HAP-1 (cell line): ENCODE data around the gene FYN.

Experiments used
- DNase-seq, 2 experiments: peaks; one replicate each; pipeline ENCODE4 v3.0.0-alpha.2; 2016 to 2020; ENCODE audit warnings: low spot score in 2 of 2
- H3K27me3 ChIP-seq: fragments of 250-450 bp; sonication (Bioruptor Pico); 2 replicates; pipeline ENCODE4 v1.5.1; 2020; ENCODE audit warnings: low read depth, mild to moderate bottlenecking, moderate library complexity
- H3K36me3 ChIP-seq: fragments of 250-450 bp; sonication (Bioruptor Pico); replicated peaks from 2 replicates; pipeline ENCODE4 v1.5.1; 2020; ENCODE audit warnings: mild to moderate bottlenecking
- H3K4me1 ChIP-seq: fragments of 250-450 bp; sonication (Bioruptor Pico); 2 replicates; pipeline ENCODE4 v1.5.1; 2020; ENCODE audit warnings: mild to moderate bottlenecking
- H3K4me3 ChIP-seq: fragments of 250-450 bp; sonication (Bioruptor Pico); 2 replicates; pipeline ENCODE4 v1.5.1; 2020; ENCODE audit warnings: mild to moderate bottlenecking, moderate library complexity
- H3K9me3 ChIP-seq: fragments of 250-450 bp; sonication (Bioruptor Pico); 2 replicates; pipeline ENCODE4 v1.5.1; 2020; ENCODE audit warnings: mild to moderate bottlenecking, moderate library complexity
- in situ Hi-C: fragments of 300-500 bp; cut with MboI; formaldehyde crosslinking; loops from 3 replicates; pipeline ENCODE4 v1.14.3; 2020; ENCODE audit warnings: low sequenced_read_pairs, inconsistent platforms, mixed read lengths

FYN gene

GRCh38 chr6:111824608-111825337 is 48.5 kb downstream of the FYN start:
- in situ Hi-C loops: no loop called here
- Histone ChIP-seq H3K4me3 (no peak overlapping the region), H3K9me3 (no peaks in the 10 kb centered on the region), H3K36me3 (no peaks in the 10 kb centered on the region), H3K4me1 (no peaks in the 10 kb centered on the region), H3K27me3 (no peaks in the 10 kb centered on the region)
- DNase-seq: no peak

GRCh38 chr6:111823831-111824607 is 49.2 kb downstream of the FYN start:
- H3K4me3 ChIP-seq: no peak overlapping the region
- in situ Hi-C loops: no loop called here
- no peaks in the 10 kb centered on the region for H3K4me1 ChIP-seq
- H3K9me3 ChIP-seq: no peaks in the 10 kb centered on the region
- no peak for DNase-seq
- no peaks in the 10 kb centered on the region for H3K36me3 ChIP-seq
- H3K27me3 ChIP-seq: no peaks in the 10 kb centered on the region

GRCh38 chr6:111823012-111823411 is 50.2 kb downstream of the FYN start:
- no peak for DNase-seq
- in situ Hi-C loops: no loop called here
- Histone ChIP-seq H3K27me3 (no peaks in the 10 kb centered on the region), H3K9me3 (no peaks in the 10 kb centered on the region), H3K36me3 (no peaks in the 10 kb centered on the region), H3K4me1 (no peaks in the 10 kb centered on the region), H3K4me3 (no peak overlapping the region)

- no peaks in the 10 kb centered on the region for H3K9me3 ChIP-seq
- no peaks in the 10 kb centered on the region for H3K36me3 ChIP-seq
- H3K4me1 ChIP-seq: no peaks in the 10 kb centered on the region
- H3K4me3 ChIP-seq: no peak overlapping the region
- in situ Hi-C loops: no loop called here
- H3K27me3 ChIP-seq: no peaks in the 10 kb centered on the region
- no peak for DNase-seq
Observed at GRCh38 chr6:111819458-111819857, 53.8 kb downstream of the FYN start.

- H3K4me1 ChIP-seq: no peaks in the 10 kb centered on the region
- no peaks in the 10 kb centered on the region for H3K9me3 ChIP-seq
- in situ Hi-C loops: no loop called here
- no peak overlapping the region for H3K4me3 ChIP-seq
- no peaks in the 10 kb centered on the region for H3K27me3 ChIP-seq
- no peaks in the 10 kb centered on the region for H3K36me3 ChIP-seq
- DNase-seq: no peak
Observed at GRCh38 chr6:111818539-111819226, 54.6 kb downstream of the FYN start.

- DNase-seq: no peak
- Histone ChIP-seq H3K27me3 (no peaks in the 10 kb centered on the region), H3K36me3 (no peaks in the 10 kb centered on the region), H3K9me3 (no peaks in the 10 kb centered on the region), H3K4me1 (no peaks in the 10 kb centered on the region), H3K4me3 (no peak overlapping the region)
- in situ Hi-C loops: no loop called here
Observed at GRCh38 chr6:111817451-111818120, 55.7 kb downstream of the FYN start.

- Histone ChIP-seq H3K4me1 (no peaks in the 10 kb centered on the region), H3K36me3 (no peaks in the 10 kb centered on the region), H3K4me3 (no peak overlapping the region), H3K27me3 (no peaks in the 10 kb centered on the region), H3K9me3 (no peaks in the 10 kb centered on the region)
- no peak for DNase-seq
- in situ Hi-C loops: no loop called here
Observed at GRCh38 chr6:111813677-111814310, 59.5 kb downstream of the FYN start.

GRCh38 chr6:111813237-111813636 is 60.0 kb downstream of the FYN start:
- Histone ChIP-seq H3K27me3 (no peaks in the 10 kb centered on the region), H3K4me3 (no peak overlapping the region), H3K36me3 (no peaks in the 10 kb centered on the region), H3K4me1 (no peaks in the 10 kb centered on the region), H3K9me3 (no peaks in the 10 kb centered on the region)
- DNase-seq: no peak
- in situ Hi-C loops: no loop called here

- no peaks in the 10 kb centered on the region for H3K27me3 ChIP-seq
- H3K36me3 ChIP-seq: no peaks in the 10 kb centered on the region
- no peak overlapping the region for H3K4me3 ChIP-seq
- no peaks in the 10 kb centered on the region for H3K4me1 ChIP-seq
- no peak for DNase-seq
- no peaks in the 10 kb centered on the region for H3K9me3 ChIP-seq
- in situ Hi-C loops: no loop called here
Observed at GRCh38 chr6:111812060-111813038, 60.9 kb downstream of the FYN start.

- no peak for DNase-seq
- Histone ChIP-seq H3K36me3 (no peaks in the 10 kb centered on the region), H3K27me3 (no peaks in the 10 kb centered on the region), H3K4me1 (no peaks in the 10 kb centered on the region), H3K4me3 (no peak overlapping the region), H3K9me3 (no peaks in the 10 kb centered on the region)
- in situ Hi-C loops: no loop called here
Observed at GRCh38 chr6:111810294-111811131, 62.7 kb downstream of the FYN start.

- Histone ChIP-seq H3K36me3 (no peaks in the 10 kb centered on the region), H3K9me3 (no peaks in the 10 kb centered on the region), H3K4me1 (no peaks in the 10 kb centered on the region), H3K27me3 (no peaks in the 10 kb centered on the region), H3K4me3 (no peak overlapping the region)
- DNase-seq: no peak
- in situ Hi-C loops: no loop called here
Observed at GRCh38 chr6:111809766-111810165, 63.5 kb downstream of the FYN start.

- no peak overlapping the region for H3K4me3 ChIP-seq
- DNase-seq: no peak
- H3K36me3 ChIP-seq: no peaks in the 10 kb centered on the region
- H3K9me3 ChIP-seq: no peaks in the 10 kb centered on the region
- in situ Hi-C loops: no loop called here
- no peaks in the 10 kb centered on the region for H3K4me1 ChIP-seq
- H3K27me3 ChIP-seq: no peaks in the 10 kb centered on the region
Observed at GRCh38 chr6:111809264-111809663, 64.0 kb downstream of the FYN start.
